GM23338 (cell line): ENCODE measurements around the gene STKLD1. TPM values are rescaled to one million over a fixed set of nuclear protein-coding genes. Genes with fewer than 3 reads are reported as not detected.

Source experiments
- ATAC-seq: fragments of 200-7000 bp; cut with Tn5 transposase; 3 replicates; pipeline ENCODE4 v1.9.1; 2020
- DNase-seq: peaks from one replicate; pipeline ENCODE4 v3.0.0-alpha.2; 2015; ENCODE audit warnings: low spot score
- H2AFZ ChIP-seq: fragments of 200-600 bp; sonication (generic); 2 replicates; pipeline ENCODE4 v1.8.0; 2016; ENCODE audit warnings: antibody characterized with exemption, mild to moderate bottlenecking, moderate library complexity
- H3F3A ChIP-seq: fragments of 200-600 bp; sonication (generic); replicated peaks from 2 replicates; pipeline ENCODE4 v1.8.0; 2017; ENCODE audit warnings: antibody characterized with exemption, mixed run types, low read depth
- H3K27ac ChIP-seq: fragments of 200-600 bp; sonication (generic); 2 replicates; pipeline ENCODE4 v1.6.1; 2016; ENCODE audit warnings: low read depth
- H3K27me3 ChIP-seq: fragments of 200-600 bp; sonication (generic); 2 replicates; pipeline ENCODE4 v1.8.0; 2016; ENCODE audit warnings: mild to moderate bottlenecking, mixed run types, moderate library complexity; ENCODE audit not compliant: insufficient read depth
- H3K36me3 ChIP-seq: fragments of 200-600 bp; sonication (generic); 2 replicates; pipeline ENCODE4 v1.8.0; 2016; ENCODE audit warnings: mild to moderate bottlenecking; ENCODE audit not compliant: insufficient read depth
- H3K4me1 ChIP-seq: fragments of 200-600 bp; sonication (generic); 2 replicates; pipeline ENCODE4 v1.8.0; 2016; ENCODE audit warnings: mild to moderate bottlenecking, moderate library complexity; ENCODE audit not compliant: insufficient read depth
- H3K4me2 ChIP-seq: fragments of 200-600 bp; sonication (generic); 2 replicates; pipeline ENCODE4 v1.7.1; 2017; ENCODE audit warnings: mixed run types
- H3K4me3 ChIP-seq: fragments of 200-600 bp; sonication (generic); 2 replicates; pipeline ENCODE4 v1.6.1; 2016; ENCODE audit warnings: mixed run types
- H3K79me2 ChIP-seq: fragments of 200-600 bp; sonication (generic); replicated peaks from 2 replicates; pipeline ENCODE4 v1.8.0; 2017; ENCODE audit warnings: mild to moderate bottlenecking; ENCODE audit not compliant: insufficient read depth
- H3K9me2 ChIP-seq: fragments of 200-600 bp; sonication (generic); 2 replicates; pipeline ENCODE4 v1.8.0; 2017; ENCODE audit not compliant: insufficient read depth
- H4K20me1 ChIP-seq: fragments of 200-600 bp; sonication (generic); replicated peaks from 2 replicates; pipeline ENCODE4 v1.8.0; 2017; ENCODE audit warnings: mild to moderate bottlenecking; ENCODE audit not compliant: insufficient read depth
- H3K27ac Mint-ChIP-seq: 2 replicates; pipeline ENCODE4 v1.8.0; 2020; ENCODE audit warnings: inconsistent platforms, mild to moderate bottlenecking, moderate library complexity, mixed read lengths
- H3K27me3 Mint-ChIP-seq: 3 replicates; pipeline ENCODE4 v1.8.0; 2022; ENCODE audit warnings: low read depth, mild to moderate bottlenecking, moderate library complexity, mixed read lengths, inconsistent platforms; ENCODE audit not compliant: insufficient read depth, poor library complexity
- H3K36me3 Mint-ChIP-seq: 3 replicates; pipeline ENCODE4 v1.8.0; 2021; ENCODE audit warnings: low read depth, mild to moderate bottlenecking, inconsistent platforms, moderate library complexity, mixed read lengths
- H3K4me1 Mint-ChIP-seq: 3 replicates; pipeline ENCODE4 v1.8.0; 2020; ENCODE audit warnings: mild to moderate bottlenecking, inconsistent platforms, mixed read lengths
- H3K4me3 Mint-ChIP-seq: 3 replicates; pipeline ENCODE4 v1.8.0; 2021; ENCODE audit warnings: moderate library complexity, mild to moderate bottlenecking, inconsistent platforms, mixed read lengths
- H3K9me3 Mint-ChIP-seq: 3 replicates; pipeline ENCODE4 v1.8.0; 2020; ENCODE audit warnings: moderate library complexity, mild to moderate bottlenecking, inconsistent platforms, mixed read lengths
- CREB1 ChIP-seq: fragments of 250-450 bp; sonication (Bioruptor Pico); IDR thresholded peaks from 2 replicates; pipeline ENCODE4 v1.5.0; 2020; ENCODE audit warnings: low read depth, mild to moderate bottlenecking, moderate library complexity
- EZH2 ChIP-seq: fragments of 200-600 bp; sonication (generic); IDR thresholded peaks from one replicate; pipeline ENCODE4 v1.8.0; 2017; ENCODE audit warnings: antibody characterized with exemption, mild to moderate bottlenecking, low read depth; ENCODE audit not compliant: unreplicated experiment
- EZH2phosphoT487 ChIP-seq: fragments of 200-600 bp; sonication (generic); IDR thresholded peaks from one replicate; pipeline ENCODE4 v1.8.1; 2018; ENCODE audit warnings: antibody characterized with exemption; ENCODE audit not compliant: unreplicated experiment
- JUNB ChIP-seq: IDR thresholded peaks from one replicate; pipeline ENCODE4 v1.6.1; 2016; ENCODE audit warnings: antibody characterized with exemption; ENCODE audit not compliant: unreplicated experiment
- NANOG ChIP-seq: IDR thresholded peaks from 2 replicates; pipeline ENCODE4 v1.6.1; 2016; ENCODE audit warnings: antibody characterized with exemption, borderline replicate concordance
- POLR2AphosphoS5 ChIP-seq: IDR thresholded peaks from 2 replicates; pipeline ENCODE4 v1.6.1; 2016; ENCODE audit warnings: antibody characterized with exemption, low read depth
- ZNF331 ChIP-seq: fragments of 250-450 bp; sonication (Bioruptor Pico); IDR thresholded peaks from 2 replicates; pipeline ENCODE4 v1.5.0; 2020; ENCODE audit warnings: low read depth, mild to moderate bottlenecking, moderate library complexity
- polyA plus RNA-seq: library from polyadenylated mRNA; unstranded; fragments of >200 nt; fragmentation: Nextera tagmentation; extraction: Ambion mirVana; gene quantifications from 2 replicates; pipeline ENCODE4 v1.2.1, GENCODE V29; 2016
- total RNA-seq: library from RNA; depleted of rRNA; stranded (reverse); fragments of >200 nt; shearing (Covaris generic); gene quantifications from 2 replicates; pipeline ENCODE4 v1.2.3, GENCODE V29; 2014
- TF ChIP-seq, protein P1 (sequence below): IDR thresholded peaks from one replicate; pipeline ENCODE4 v1.6.1; 2018; ENCODE audit warnings: antibody characterized with exemption; ENCODE audit not compliant: unreplicated experiment
- TF ChIP-seq, protein P2 (sequence below): IDR thresholded peaks from 2 replicates; pipeline ENCODE4 v1.6.1; 2016; ENCODE audit warnings: antibody characterized with exemption

The STKLD1 gene
- total and polyA plus RNA-seq, 2 experiments from 2014 or later: 0.57 TPM; not detected in 1

DNA sequence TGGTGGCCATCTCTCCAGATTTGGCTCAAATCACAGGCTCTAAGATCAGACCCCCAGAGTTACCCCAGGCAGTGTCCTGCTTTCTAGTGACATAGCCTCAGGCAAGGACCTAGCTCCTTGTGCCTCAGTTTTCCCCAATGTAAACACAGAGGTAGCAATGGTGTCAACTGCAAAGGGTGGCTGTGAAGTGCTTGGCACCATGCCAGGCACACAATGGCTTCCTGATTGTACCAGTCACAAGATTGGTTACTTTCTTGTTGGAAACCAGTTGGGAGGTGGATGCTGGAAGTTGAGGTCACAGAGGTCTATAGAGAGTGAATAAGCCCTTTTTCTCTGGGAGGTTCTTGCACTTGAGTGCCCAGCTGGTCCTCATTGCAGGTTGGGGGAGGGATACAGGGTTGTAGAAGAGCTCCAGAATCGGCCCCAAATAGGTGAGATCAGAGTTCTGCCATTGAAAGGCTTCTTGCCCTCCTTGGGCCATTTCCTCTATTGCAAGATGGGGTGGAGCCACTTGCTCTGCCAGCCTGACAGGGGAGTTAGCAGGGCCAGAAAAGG, 2.3 kb downstream of the STKLD1 start:
- Mint-ChIP-seq H3K27ac (no peak overlapping the region), H3K9me3 (peaks cover 14% of the 10 kb centered on the region; the same call in 2 of the 3 replicates), H3K36me3 (peaks cover 7% of the 10 kb centered on the region; the same call in 1 of the 3 replicates), H3K27me3 (peaks cover 29% of the 10 kb centered on the region), H3K4me3 (no peak overlapping the region), H3K4me1 (peaks cover 7% of the 10 kb centered on the region; the same call in 2 of the 3 replicates)
- no peak overlapping the region for H3K27ac ChIP-seq
- H3K4me3 ChIP-seq: no peak overlapping the region
- H3F3A ChIP-seq: no peaks in the 10 kb centered on the region
- H3K27me3 ChIP-seq: peaks cover 13% of the 10 kb centered on the region
- H3K36me3 ChIP-seq: no peaks in the 10 kb centered on the region
- TF ChIP-seq, protein P1, sequence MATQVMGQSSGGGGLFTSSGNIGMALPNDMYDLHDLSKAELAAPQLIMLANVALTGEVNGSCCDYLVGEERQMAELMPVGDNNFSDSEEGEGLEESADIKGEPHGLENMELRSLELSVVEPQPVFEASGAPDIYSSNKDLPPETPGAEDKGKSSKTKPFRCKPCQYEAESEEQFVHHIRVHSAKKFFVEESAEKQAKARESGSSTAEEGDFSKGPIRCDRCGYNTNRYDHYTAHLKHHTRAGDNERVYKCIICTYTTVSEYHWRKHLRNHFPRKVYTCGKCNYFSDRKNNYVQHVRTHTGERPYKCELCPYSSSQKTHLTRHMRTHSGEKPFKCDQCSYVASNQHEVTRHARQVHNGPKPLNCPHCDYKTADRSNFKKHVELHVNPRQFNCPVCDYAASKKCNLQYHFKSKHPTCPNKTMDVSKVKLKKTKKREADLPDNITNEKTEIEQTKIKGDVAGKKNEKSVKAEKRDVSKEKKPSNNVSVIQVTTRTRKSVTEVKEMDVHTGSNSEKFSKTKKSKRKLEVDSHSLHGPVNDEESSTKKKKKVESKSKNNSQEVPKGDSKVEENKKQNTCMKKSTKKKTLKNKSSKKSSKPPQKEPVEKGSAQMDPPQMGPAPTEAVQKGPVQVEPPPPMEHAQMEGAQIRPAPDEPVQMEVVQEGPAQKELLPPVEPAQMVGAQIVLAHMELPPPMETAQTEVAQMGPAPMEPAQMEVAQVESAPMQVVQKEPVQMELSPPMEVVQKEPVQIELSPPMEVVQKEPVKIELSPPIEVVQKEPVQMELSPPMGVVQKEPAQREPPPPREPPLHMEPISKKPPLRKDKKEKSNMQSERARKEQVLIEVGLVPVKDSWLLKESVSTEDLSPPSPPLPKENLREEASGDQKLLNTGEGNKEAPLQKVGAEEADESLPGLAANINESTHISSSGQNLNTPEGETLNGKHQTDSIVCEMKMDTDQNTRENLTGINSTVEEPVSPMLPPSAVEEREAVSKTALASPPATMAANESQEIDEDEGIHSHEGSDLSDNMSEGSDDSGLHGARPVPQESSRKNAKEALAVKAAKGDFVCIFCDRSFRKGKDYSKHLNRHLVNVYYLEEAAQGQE: no peak
- TF ChIP-seq, protein P2, sequence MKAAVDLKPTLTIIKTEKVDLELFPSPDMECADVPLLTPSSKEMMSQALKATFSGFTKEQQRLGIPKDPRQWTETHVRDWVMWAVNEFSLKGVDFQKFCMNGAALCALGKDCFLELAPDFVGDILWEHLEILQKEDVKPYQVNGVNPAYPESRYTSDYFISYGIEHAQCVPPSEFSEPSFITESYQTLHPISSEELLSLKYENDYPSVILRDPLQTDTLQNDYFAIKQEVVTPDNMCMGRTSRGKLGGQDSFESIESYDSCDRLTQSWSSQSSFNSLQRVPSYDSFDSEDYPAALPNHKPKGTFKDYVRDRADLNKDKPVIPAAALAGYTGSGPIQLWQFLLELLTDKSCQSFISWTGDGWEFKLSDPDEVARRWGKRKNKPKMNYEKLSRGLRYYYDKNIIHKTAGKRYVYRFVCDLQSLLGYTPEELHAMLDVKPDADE: no peak
- no peak for TF ChIP-seq ZNF331 (CRISPR knock-in tag)
- no peak for TF ChIP-seq JUNB
- TF ChIP-seq POLR2AphosphoS5: no peak
- H3K4me2 ChIP-seq: no peak overlapping the region
- peaks cover 16% of the 10 kb centered on the region for H4K20me1 ChIP-seq
- peaks cover 10% of the 10 kb centered on the region; the same call in 1 of the 2 replicates for H3K4me1 ChIP-seq
- H3K9me2 ChIP-seq: peaks cover 11% of the 10 kb centered on the region; the same call in 1 of the 2 replicates
- no peak overlapping the region for H2AFZ ChIP-seq
- DNase-seq (no peak), ATAC-seq (no peak)
- peaks cover 21% of the 10 kb centered on the region for H3K79me2 ChIP-seq

DNA sequence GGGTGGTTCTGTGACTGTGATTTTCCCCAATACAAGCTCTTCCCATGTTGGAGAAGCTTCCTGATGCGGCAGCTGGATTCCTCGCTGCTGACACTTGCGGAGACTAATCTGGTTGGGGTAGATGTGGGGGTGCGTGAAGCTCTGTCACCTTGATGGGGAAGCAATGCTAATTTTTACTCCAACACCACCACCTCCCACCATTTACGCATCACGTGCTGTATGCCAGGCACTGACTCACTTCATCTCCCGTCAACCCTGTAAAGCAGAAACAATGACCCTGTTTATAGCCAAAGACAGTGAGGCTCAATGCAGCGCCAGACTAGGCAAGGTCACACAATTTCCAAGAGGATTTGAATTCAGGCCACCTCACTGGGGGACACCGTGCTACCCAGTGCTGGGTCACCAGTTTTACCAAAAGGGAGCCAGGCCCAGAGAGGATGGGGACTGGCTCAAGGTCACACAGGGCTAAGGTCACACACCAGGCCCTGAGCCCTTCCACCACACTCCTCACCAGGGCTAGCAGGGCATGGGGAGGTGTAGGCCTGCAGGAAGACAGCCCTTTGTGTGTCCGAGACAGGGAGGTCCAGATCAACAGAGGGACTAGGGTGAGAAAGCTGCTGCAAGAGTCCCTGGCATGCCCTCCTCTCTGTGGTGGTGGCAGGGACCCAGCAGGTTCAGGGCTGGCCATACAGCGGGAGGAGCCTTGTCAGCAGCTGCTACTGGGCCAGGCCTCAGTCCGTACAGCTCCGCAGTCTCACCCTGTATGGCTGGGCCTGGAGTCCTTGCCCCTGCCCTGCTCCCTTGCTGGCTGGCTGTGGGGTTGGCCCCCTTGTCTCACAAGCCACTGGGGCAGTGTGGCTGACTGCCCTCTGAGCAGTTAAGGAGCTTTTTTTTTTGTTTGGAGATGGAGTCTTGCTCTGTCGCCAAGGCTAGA, 3.3 kb downstream of the STKLD1 start:
- Mint-ChIP-seq H3K36me3 (peaks cover 7% of the 10 kb centered on the region; the same call in 1 of the 3 replicates), H3K9me3 (peaks cover 14% of the 10 kb centered on the region; the same call in 2 of the 3 replicates), H3K27me3 (peaks cover 27% of the 10 kb centered on the region), H3K4me3 (no peak overlapping the region), H3K27ac (no peak overlapping the region), H3K4me1 (peaks cover 7% of the 10 kb centered on the region; the same call in 2 of the 3 replicates)
- H3K4me3 ChIP-seq: no peak overlapping the region
- H3K4me2 ChIP-seq: no peak overlapping the region
- H3K79me2 ChIP-seq: peaks cover 11% of the 10 kb centered on the region
- no peak overlapping the region for H3K27ac ChIP-seq
- peaks cover 11% of the 10 kb centered on the region; the same call in 1 of the 2 replicates for H3K9me2 ChIP-seq
- no peaks in the 10 kb centered on the region for H3K36me3 ChIP-seq
- H3K27me3 ChIP-seq: peaks cover 13% of the 10 kb centered on the region
- peaks cover 7% of the 10 kb centered on the region; the same call in 1 of the 2 replicates for H4K20me1 ChIP-seq
- H3K4me1 ChIP-seq: peaks cover 9% of the 10 kb centered on the region; the same call in 1 of the 2 replicates
- H3F3A ChIP-seq: no peaks in the 10 kb centered on the region
- ATAC-seq: no peak
- H2AFZ ChIP-seq: no peak overlapping the region
- DNase-seq: no peak
- TF ChIP-seq, protein P1: no peak
- TF ChIP-seq CREB1 (CRISPR knock-in tag): no peak
- TF ChIP-seq EZH2: no peak
- no peak for TF ChIP-seq NANOG
- no peak for TF ChIP-seq ZNF331 (CRISPR knock-in tag)
- TF ChIP-seq EZH2phosphoT487: no peak
